ENCODE results near the gene SPC24.

SPC24 gene

DNA sequence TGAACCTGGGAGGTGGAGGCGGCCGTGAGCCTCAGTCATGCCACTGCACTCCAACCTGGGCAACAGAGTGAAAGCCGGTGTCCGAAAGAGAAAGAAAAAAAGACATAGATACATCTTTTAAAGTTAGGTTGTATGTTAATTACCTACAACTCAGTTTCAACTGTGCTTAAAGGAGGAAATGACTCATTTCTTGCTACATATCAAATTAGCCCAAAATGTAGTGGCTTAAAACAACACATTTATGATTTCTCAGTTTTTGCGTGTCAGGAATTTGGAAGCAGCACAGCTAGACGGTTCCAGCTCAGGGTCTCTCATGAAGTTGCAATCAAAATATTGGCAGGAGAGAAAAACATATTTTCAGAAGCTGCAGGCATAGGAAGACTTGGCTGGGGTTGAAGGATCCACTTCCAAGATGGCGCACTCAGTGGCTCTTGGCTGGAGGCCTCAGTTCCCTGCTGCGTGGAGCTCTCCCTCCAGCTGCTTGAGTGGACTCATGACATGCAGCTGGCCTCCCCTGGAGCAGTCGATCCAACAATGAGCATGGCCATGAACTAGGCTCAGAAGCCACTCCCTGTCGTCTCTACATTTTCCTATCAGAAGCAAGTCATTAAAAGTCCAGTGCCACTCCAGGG is 59.3 kb downstream of the SPC24 start:
- no peak for DNase-seq (ENCODE audit: low read depth in 2 of 2)

Data from activated CD4-positive, alpha-beta T cell treated with anti-CD3 and anti-CD28 coated beads for 24 hours (primary cell).